Fibroblast of gingiva (primary cell): ENCODE results near the gene SHISA9.

Experiments used
- DNase-seq: peaks from one replicate; pipeline ENCODE4 v3.0.0-alpha.2; 2011; ENCODE audit warnings: low read depth

Gene SHISA9

DNA sequence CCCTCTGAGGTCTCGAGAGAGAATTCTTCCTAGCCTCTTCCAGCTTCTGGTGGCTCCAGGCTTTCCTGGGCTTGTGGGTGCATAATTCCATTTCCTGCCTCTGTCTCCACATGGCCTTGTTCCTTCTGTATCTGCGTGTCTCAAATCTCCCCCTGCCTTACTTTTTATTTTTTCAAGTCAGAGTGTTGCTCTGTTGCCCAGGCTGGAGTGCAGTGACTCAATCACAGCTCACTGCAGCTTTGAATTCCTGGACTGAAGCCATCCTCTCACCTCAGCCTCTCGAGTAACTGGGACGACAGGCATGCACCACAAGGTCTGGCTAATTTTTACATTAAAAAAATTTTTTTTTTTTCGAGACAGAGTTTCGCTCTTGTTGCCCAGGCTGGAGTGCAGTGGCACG is 120.6 kb downstream of the SHISA9 start:
- DNase-seq: no peak

DNA sequence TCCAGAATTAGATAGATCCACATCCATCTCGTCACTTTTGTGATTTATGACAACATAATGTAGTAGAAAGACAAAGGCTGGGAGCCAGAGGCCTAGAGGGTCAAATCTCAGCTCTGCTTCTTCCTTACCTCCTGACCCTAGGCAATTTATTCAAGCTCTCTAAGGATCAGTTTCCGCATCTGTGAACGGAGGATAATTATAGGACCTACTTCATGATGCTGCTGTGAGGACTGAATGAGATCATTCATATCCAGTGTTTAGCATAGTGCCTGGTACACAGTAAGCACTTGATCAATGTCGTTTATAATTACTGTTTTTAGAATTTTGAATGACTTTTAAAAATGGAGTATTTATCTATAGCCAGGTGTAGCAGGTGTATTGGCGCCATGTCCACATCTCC is 128.4 kb downstream of the SHISA9 start:
- DNase-seq: no peak

DNA sequence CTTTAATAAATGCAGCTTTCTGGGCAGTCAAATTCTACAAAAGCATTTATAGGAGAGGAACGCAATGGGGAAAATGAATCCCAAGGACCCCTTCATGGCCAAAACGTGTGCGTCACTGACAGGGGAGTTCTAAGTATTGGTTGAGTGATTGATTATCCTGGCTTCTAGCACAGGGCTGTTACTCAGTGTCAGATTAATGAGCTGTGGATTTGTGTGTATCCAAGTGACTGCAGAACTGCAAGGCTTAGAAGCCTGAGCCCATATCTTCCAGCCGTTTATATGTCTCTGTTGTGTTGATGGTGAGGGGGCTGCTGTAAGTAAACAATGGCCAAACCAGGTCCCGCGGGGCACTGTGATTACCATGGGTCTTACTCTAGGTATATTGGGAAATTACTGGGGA is 129.4 kb downstream of the SHISA9 start:
- no peak for DNase-seq

DNA sequence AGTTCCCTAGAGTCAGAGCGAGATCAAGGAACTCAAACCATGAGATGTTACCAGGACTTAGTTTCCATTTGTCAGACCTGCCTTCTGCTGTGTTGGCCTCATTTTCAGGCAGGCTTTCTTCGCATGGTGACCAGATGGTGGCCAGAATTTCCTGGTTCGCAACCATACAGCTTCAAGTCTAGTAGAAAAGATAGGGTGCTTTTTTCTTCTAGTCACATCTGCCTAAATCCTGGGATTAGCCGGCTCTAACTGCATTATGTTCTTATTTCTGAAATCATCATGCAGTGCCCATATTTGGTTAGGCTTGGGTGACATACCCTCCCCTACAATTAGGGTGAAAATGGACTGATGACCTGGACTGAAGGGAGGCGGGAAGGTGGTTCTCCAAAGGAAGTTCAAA is 131.5 kb downstream of the SHISA9 start:
- no peak for DNase-seq

DNA sequence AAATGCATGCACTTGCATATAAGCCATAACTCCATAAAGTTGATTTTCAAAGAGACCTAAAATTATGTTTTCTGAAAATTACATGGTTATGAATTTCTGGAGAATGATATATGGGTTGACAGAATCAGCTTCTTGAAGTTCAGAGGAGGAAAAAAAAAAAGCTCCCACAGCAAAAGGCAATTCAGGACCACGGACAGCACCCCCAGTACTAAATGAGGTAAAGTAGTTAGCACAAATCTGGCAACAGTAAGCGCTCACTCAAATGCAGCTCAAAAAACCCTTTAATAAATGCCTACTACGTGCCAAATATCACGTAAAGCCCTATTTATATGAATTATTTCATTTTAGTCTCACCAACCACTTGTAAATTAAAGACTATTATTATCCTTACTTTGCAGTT is 135.2 kb downstream of the SHISA9 start:
- DNase-seq: no peak

DNA sequence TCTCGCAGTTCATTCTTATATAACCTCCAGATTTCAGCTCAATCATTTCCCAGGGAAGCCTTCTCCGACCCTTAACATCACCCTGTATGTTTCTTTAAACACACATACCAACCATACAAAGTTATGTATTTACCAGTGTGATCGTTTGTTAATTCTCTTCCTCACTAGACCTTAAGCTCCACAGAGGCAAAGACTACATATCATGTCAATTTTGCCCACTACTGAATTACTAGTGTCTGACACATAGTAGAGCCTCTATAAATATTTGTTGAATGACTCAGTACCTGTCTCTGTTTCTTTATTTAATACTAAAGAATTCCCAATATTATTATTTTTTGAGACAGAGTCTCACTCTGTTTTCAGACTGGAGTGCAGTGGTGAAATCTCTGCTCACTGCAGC is 137.2 kb downstream of the SHISA9 start:
- no peak for DNase-seq

DNA sequence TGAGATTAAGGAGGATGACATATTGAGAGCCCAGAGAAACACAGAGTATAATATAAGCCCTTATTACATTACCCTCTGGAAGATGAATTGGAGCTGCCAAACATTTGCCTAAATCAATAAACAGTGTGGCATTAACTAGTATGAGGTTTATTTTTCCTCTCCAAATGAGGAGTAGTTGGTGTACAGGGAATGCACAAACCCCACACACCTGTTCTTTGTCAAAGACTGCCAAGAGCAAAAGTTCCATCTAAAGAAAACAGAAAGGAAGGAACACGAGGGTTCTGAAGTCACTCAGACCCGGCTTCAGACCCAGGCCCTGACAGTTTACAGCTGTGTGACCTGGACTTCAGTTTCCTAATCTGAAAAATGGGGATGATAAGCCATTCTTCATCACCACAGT is 138.1 kb downstream of the SHISA9 start:
- no peak for DNase-seq

DNA sequence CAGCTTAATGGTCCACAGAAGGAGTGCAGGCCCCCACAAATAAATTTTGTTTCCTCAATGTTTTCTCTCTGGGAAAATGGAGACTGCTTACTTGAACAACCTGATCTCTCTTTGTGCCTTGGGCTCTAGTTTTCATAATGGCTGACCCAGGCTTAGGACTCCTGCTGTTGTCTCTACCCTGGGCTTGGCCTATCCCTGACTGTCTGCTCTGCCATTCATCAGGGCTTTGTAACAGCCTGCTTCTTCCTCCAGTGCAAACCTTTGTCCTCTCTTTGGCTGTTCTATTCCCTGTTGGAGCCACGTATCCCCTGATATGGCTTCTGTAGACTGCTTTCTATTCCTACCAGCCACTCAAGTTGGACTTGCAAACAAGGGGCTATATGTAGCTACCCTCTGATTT is 139.8 kb downstream of the SHISA9 start:
- DNase-seq: no peak

DNA sequence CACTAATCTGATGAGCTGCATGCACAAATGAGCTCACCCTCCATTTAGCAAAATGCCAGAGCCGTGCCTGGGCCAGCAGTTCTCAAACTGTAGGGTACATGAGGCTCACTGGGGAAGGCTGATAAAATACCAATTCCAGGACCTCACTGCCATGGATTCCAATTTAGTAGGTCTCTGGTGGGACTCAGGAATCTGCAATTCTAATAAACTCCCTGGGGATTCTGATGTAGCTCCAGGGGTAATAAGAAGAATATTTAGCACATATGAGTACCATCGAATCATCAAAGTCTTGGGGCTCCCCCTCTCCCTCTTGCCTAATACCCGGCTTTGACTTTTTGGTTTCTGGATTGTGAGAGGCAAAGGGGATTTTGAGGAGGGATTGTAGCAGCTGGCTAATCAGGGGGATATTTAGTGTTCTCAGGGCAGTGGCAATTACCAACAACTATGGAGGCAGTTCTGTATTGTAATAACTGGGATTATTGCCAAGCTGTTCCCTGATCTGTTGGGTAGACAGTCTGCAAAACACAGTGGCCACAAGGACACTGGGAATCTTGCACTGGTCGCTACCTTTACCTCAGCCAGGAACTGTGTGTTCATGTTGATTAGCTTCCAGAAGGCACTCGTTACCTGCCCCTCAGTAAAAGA is 140.4 kb downstream of the SHISA9 start:
- no peak for DNase-seq

DNA sequence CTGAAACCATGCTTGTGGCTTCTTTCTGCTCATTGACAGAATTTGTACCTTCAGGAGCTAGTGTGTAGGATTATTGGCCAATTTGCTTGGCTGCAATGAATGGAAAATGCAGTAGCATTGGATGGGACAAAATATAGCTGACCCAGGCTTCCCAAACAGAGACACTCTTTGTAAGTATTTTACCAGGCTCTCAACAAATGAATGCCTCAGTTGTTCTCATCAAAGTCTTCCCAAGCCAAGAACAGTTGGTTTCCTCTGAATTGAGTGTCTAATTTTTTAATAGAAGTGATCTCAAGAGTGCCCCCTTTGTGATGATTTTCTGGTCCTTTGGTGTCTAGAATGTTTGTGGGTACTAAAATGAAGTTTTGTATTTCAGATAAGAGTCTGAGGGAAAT is 140.9 kb downstream of the SHISA9 start:
- no peak for DNase-seq

DNA sequence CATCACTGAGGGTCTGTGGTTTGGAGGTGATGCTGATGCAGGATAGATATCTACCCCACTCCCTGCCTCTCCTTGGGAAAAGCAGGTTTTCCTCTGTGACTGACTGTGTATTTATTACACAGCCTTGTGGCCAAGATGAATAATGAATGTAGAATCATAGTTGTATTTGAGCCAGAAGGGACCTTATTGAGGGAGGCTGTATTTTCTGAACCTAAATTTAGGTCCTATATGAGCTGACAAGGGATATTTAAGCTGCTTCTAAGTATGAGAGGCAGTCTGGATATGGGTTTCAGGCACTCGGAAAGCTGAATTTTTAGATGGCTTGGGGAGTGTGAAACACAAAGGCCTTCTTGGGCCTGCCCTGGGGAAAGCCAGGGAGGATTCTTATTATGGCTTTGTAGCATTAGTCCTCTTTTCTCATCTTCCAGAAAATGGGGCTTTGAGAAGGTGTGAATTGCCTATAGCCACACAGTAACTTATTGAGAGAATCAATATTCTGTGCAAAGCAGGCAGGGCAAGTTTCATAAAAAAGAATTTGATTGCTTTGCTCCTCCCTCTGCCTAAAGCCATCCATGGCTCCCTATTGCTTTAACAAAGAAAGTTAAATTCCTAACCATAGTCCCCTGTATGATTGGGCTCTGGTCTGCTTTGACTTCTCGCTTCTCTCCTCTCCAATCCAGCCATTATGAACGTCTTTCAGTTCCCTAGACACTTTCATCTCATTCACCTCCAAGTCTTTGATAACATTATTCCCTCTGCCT is 144.8 kb downstream of the SHISA9 start:
- no peak for DNase-seq

DNA sequence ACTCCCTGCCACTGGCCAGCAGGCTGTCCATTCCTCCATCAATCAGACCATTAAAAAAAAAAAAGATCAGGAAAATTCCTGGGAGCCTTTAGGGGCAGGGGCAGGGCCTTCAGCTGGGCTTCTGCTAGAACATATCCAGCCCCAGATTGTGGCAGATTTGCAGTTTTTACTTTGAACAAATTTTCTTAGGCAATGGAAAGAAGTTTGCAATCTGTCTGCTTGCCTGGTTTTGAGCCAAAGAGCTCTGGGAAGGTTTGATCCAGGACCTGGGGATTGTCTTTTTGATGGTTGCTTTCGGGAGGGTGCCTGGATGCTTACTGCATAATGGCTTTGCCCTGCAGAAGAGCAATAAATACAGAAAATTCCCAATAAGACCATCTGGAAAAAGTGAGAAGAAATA is 145.9 kb downstream of the SHISA9 start:
- DNase-seq: no peak

DNA sequence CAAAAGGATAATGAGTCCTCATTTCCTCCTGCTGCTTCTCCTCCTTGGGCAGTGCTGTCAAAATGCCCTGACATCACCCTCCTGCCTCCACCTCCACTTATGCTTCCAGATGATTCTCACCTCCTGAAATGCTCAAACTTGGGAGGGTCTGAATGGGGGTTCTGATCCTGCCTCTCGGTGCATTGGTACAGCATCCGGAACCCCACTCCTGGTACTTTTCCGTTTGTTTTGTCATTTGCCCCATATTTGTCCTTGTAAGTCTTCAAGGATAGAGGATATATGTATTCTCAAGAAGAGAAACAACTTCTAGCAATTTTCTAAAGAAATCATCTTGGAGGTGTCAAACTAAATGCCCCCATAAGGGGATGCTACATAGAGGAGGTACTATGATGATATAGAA is 148.3 kb downstream of the SHISA9 start:
- DNase-seq: no peak

DNA sequence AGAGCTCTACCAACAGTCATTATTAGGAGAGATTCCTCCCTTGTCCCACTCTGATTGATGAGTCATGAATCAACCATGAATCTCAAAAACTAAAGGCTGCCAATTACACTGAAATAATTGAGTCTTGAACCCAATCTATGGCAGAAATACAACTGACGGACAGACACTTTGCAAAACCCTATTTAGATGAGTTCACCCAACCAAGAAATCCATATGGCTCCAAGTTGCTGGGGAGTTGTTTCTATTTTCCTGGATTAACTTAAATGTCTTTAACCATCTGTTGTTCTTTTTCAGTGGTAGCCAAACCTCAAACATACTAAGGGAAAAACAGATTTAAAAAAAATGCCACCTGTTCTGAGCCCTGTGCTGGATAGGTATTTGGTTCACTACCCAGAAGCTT is 151.0 kb downstream of the SHISA9 start:
- DNase-seq: no peak

DNA sequence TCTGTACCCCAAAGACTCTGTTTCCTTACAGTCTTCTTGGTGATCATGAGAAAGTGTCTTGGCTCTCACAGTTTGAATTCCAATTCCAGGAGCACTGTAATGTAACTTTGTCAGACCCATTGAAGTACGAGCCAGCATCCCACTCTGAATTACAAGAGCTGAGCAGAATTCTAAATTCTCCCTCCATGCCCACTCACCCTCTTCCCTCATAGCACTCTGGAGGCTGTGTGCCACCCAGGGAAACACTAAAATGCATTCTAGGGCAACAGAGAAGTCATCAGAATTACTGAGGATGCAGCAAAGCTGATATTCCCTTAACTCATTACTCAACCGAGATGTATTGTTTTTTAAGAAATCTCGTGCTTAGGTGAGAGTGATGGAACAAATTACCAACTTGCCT is 154.1 kb downstream of the SHISA9 start:
- no peak for DNase-seq

DNA sequence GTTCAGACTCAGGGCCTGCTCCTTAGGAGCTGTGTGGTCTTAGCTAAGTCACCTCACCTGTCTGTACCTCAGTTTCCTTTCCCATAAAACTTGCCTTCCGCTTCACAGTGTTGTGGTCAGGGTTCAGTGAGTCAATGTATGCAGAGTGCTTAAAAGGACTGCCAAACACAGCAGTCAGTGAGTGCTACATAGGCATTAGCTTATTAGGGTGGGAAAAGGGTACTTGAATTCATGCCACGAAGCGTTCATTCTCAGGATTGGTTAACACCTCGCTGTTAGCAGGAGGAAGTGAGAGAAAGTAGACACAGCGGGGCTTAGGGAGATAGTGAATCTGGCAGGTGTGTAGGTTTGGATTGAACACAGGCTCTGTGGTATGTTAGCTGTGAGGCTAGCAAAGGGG is 155.2 kb downstream of the SHISA9 start:
- no peak for DNase-seq

DNA sequence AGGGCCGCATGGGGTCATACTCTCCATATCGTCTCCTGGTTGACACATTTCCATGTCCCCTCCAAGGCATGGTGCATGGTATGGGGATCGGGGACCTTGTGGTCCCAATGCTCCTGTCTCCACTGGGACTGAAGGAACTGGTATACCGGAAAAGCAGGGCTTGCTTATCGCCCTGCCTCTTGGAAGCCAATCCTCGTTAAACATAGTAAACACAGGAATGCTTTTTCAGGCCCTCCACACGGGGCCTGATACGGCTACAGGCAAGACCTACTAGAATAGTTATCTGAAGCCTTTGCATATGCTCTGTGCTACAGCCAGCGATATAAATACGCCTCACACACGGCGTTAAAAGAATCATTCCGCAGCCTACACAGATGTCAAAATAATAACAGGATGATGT is 159.5 kb downstream of the SHISA9 start:
- no peak for DNase-seq

DNA sequence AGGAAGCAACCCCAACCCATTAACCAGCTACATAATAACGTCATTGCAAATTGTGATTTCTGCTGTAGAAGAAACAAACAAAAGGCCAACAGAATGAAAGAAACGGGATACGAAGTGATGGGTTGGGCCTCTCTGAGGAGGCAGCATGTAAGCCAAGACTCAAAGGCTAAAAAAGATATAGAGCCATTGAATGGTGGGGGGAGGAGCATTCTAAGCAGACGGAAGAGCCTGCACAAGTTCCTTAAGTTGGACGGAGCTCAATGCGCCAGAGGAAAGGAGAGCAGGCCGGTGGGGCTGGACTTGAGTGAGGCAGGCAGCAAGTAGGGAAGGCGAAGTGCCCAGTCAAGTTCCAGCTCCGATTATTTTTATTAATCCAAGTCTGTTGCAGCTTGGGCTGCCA is 160.3 kb downstream of the SHISA9 start:
- no peak for DNase-seq

DNA sequence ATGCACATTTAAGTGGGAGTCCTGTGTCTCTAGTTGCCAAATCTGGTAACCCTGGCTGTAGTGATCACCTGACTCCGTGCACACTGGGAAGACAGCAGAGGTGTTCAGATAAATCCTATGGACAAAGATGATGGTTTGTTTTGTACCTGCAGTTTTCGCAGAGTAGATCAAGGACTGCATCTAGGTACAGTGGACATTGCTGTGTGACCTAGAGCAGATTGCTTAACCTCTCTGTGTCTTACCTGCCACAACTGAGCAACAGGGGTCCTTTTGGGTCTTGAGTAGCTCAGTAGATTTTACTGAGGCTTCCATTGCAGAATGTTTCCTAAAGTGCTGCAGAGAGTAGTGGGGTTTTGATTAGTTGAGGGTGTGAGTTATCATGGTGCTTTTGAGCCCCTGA is 160.8 kb downstream of the SHISA9 start:
- no peak for DNase-seq

DNA sequence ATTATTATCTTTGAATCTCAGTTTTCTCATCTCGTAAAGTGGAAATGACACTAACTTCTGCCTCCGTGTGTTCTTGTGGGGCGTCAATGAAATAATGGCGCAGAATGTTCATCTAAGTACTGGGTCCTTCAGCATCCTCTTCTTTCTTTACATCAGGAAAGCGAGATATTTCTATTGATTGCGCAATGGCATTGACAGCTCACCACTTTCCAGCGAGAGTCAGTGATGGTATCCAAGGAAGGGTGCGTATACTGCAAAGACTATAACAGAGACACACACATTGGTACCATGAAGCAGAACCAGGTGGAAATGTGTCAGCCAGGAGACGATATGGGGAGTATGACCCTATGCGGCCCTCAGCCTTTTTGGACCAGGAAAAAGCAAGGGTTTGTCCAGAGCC is 162.1 kb downstream of the SHISA9 start:
- DNase-seq: no peak

DNA sequence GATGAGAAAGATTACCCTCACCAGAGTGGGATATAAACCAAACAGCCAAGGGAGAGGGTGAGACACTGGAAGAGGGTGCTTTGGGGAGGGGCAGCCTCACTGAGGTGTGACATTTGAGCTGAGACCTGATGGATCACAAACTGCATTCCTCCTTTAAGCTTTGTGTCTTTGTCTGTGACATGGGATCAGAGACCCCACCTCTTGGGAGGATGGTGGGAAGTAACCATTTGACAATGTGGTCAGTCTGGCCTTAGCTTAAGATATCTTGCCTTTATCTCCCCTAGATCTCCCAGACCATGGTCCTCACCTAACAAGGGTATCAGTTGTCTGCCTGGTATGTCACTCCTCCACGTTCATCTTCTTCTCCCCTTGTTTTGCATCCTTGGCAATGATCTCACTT is 163.4 kb downstream of the SHISA9 start:
- no peak for DNase-seq

DNA sequence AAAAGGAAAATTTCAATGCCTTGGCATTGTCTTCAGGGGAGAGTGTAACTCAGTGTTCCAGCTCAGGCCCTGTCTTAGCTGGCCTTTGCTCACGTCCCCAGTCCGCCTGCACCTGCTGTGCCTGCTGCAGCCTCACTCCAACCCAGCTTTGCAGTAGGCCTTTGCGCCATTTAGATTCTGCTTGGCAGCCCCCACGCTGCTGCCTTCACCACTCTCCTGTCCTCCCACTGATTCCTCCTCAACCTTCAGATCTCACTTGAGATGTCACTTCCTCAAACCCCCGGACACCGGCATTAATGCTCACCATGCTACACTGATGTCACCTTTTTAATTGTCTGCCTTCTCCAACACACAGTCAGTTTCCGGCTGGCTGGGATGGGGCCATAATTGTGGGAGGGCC is 166.2 kb downstream of the SHISA9 start:
- DNase-seq: no peak

DNA sequence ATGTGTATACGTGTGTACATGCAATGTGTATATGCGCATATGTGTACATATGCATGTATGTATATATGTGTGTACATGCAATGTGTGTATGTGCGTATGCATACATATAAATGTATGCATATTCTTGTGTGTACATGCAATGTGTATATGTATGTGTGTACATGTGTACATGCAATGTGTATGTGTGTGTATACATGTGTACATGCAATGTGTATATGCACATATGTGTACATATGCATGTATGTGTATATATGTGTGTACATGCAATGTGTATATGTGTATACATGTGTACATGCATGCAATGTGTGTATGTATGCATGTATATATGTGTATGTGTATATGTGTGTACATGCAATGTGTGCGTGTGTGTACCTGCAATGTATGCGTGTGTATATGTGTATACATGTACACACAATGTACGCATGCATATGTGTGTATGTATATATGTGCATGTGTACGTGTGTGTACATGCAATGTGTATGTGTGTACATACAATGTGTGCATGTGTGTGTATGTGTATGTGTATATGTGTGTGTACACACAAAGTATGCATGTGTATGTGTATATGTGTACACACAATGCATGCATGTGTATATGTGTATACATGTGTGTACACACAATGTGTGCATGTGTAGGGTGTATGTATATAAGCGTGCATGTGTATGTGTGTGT is 167.7 kb downstream of the SHISA9 start:
- no peak for DNase-seq

DNA sequence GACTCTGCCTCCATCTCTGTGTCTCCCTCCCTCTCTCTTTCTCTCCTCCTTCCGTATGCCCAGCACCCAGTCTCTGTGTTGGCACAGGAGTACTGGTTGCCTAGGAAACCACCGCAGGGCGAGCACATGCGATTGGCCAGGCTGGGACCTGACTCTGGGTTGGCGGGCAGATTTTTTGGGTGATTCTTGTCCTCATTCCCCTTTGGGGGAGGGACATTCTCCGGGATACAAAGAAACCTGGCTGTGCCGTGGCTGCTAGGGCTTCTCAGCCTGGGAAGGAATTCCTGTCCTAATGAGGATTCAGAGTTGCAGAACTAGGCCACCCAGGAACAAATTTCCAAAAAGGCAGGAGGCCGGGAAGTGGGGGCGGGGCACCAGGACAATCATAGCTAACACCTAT is 168.9 kb downstream of the SHISA9 start:
- no peak for DNase-seq
